Loucy (cell line): ENCODE results near the gene KRT3.

ENCODE experiments used
- H2AFZ ChIP-seq: fragments of 200-600 bp; sonication (generic); 2 replicates; pipeline ENCODE4 v1.6.0; 2016; ENCODE audit warnings: antibody characterized with exemption, mild to moderate bottlenecking, low read length, moderate library complexity
- H3F3A ChIP-seq: fragments of 200-600 bp; 2 replicates; pipeline ENCODE4 v1.6.0; 2016; ENCODE audit warnings: antibody characterized with exemption, low read depth, mild to moderate bottlenecking
- H3K27me3 ChIP-seq: fragments of 200-600 bp; sonication (generic); 2 replicates; pipeline ENCODE4 v1.6.1; 2014; ENCODE audit warnings: low read length, mild to moderate bottlenecking; ENCODE audit not compliant: insufficient read depth, poor library complexity, severe bottlenecking
- H3K36me3 ChIP-seq: fragments of 200-600 bp; sonication (generic); 2 replicates; pipeline ENCODE4 v1.6.1; 2016; ENCODE audit warnings: low read length; ENCODE audit not compliant: insufficient read depth
- H3K4me1 ChIP-seq: fragments of 200-600 bp; sonication (generic); 2 replicates; pipeline ENCODE4 v1.5.1; 2014; ENCODE audit warnings: low read length, mild to moderate bottlenecking; ENCODE audit not compliant: insufficient read depth, poor library complexity, severe bottlenecking
- H3K4me2 ChIP-seq: fragments of 200-600 bp; sonication (generic); 2 replicates; pipeline ENCODE4 v1.6.0; 2014; ENCODE audit warnings: antibody characterized with exemption, low read length, low read depth, mild to moderate bottlenecking; ENCODE audit not compliant: poor library complexity, severe bottlenecking
- H3K4me3 ChIP-seq: fragments of 200-600 bp; sonication (generic); 2 replicates; pipeline ENCODE4 v1.5.1; 2014; ENCODE audit warnings: low read length, mild to moderate bottlenecking, mixed read lengths; ENCODE audit not compliant: poor library complexity, severe bottlenecking
- H3K79me2 ChIP-seq: fragments of 200-600 bp; sonication (generic); 2 replicates; pipeline ENCODE4 v1.6.1; 2014; ENCODE audit warnings: low read length; ENCODE audit not compliant: insufficient read depth
- H3K9ac ChIP-seq: fragments of 200-600 bp; sonication (generic); 2 replicates; pipeline ENCODE4 v1.6.0; 2014; ENCODE audit warnings: mild to moderate bottlenecking, low read depth, low read length, moderate library complexity; ENCODE audit not compliant: poor library complexity, severe bottlenecking
- H3K9me2 ChIP-seq: fragments of 200-600 bp; sonication (generic); replicated peaks from 2 replicates; pipeline ENCODE4 v1.6.1; 2016; ENCODE audit warnings: low read depth, low read length, mixed read lengths
- H3K9me3 ChIP-seq: fragments of 200-600 bp; sonication (generic); 2 replicates; pipeline ENCODE4 v1.6.1; 2014; ENCODE audit warnings: mild to moderate bottlenecking, antibody characterized with exemption, low read length, low read depth; ENCODE audit not compliant: insufficient read depth
- H4K20me1 ChIP-seq: fragments of 200-600 bp; sonication (generic); 2 replicates; pipeline ENCODE4 v1.6.0; 2014; ENCODE audit warnings: antibody characterized with exemption, low read length, mild to moderate bottlenecking; ENCODE audit not compliant: insufficient read depth, poor library complexity, severe bottlenecking
- EZH2phosphoT487 ChIP-seq: fragments of 200-600 bp; IDR thresholded peaks from 2 replicates; pipeline ENCODE4 v1.6.1; 2018; ENCODE audit warnings: antibody characterized with exemption, mild to moderate bottlenecking, moderate library complexity, borderline replicate concordance
- TF ChIP-seq, protein P1 (sequence below): fragments of 200-600 bp; sonication (generic); conservative IDR thresholded peaks from 2 replicates; pipeline ENCODE4 v1.5.1; 2014; ENCODE audit warnings: mild to moderate bottlenecking, antibody characterized with exemption, low read length

The KRT3 gene

DNA sequence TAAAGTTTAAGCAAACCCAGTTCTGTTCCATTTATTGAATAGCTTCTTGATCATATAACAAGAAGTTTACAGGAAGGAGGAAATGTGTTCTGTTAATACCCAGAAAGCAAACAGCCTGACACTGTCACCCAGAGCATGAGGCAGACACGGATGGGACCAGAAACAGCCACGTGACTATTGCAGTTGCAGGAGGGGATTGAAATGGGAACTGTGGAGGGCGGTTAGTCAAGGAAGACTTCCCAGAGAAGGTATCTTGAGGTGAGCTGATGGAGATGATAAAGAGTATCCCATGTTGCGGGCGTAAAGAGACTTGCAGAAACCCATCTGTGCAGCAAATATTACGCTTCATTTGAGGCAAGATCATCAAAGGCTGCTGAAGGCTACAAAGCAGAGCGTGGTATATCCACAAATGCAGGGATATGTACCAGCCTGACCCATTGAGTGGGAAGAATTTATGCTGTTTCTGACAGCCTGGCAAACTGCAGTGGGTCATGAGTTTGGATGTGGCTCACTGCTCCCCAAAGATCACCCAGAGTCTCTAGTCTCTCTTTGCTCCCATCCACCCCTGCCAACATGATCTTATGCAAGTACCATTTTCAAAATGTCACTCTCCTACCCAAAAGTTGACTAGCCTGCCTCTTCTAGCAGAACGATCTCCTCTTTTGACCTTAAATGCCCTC lies 39.5 kb downstream of the KRT3 start:
- Histone ChIP-seq H4K20me1 (no peaks in the 10 kb centered on the region), H3K9ac (no peak overlapping the region)
- TF ChIP-seq, protein P1, sequence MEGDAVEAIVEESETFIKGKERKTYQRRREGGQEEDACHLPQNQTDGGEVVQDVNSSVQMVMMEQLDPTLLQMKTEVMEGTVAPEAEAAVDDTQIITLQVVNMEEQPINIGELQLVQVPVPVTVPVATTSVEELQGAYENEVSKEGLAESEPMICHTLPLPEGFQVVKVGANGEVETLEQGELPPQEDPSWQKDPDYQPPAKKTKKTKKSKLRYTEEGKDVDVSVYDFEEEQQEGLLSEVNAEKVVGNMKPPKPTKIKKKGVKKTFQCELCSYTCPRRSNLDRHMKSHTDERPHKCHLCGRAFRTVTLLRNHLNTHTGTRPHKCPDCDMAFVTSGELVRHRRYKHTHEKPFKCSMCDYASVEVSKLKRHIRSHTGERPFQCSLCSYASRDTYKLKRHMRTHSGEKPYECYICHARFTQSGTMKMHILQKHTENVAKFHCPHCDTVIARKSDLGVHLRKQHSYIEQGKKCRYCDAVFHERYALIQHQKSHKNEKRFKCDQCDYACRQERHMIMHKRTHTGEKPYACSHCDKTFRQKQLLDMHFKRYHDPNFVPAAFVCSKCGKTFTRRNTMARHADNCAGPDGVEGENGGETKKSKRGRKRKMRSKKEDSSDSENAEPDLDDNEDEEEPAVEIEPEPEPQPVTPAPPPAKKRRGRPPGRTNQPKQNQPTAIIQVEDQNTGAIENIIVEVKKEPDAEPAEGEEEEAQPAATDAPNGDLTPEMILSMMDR: no peak
- TF ChIP-seq EZH2phosphoT487: no peak

DNA sequence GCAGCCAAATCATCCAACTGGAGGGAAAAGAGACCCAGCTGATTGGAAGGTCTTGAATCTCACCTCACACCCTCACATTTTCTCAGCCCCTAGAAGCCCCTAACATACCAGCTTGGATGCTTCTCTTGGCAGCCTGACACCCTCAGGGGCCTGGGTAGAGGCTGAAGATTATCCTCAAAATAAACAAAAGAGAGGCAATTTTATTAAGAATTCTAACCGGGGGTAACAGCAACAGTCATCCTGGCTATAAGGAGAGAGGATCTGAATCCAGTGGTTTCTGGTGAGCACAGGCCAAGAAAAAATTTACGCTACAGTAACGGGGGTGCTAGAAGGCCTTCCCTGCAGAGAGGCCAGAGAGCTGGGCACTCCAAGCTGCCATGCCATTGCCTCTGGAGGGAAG lies 40.4 kb downstream of the KRT3 start:
- Histone ChIP-seq H3K27me3 (no peaks in the 10 kb centered on the region), H3K9me2 (no peaks in the 10 kb centered on the region), H3K79me2 (no peaks in the 10 kb centered on the region), H3K4me2 (no peak overlapping the region), H3K9ac (no peak overlapping the region), H3K4me3 (no peak overlapping the region), H3K36me3 (no peaks in the 10 kb centered on the region), H4K20me1 (no peaks in the 10 kb centered on the region), H3F3A (no peaks in the 10 kb centered on the region), H3K9me3 (peaks cover 5% of the 10 kb centered on the region; the same call in 1 of the 2 replicates), H2AFZ (no peak overlapping the region), H3K4me1 (no peaks in the 10 kb centered on the region)
- TF ChIP-seq, protein P1: no peak
- TF ChIP-seq EZH2phosphoT487: no peak

More for the DNA sequence above, 39.5 kb downstream of the KRT3 start:
- Histone ChIP-seq H3K4me2 (no peak overlapping the region), H2AFZ (no peak overlapping the region), H3K9me2 (no peaks in the 10 kb centered on the region), H3K4me3 (no peak overlapping the region), H3K9me3 (peaks cover 5% of the 10 kb centered on the region; the same call in 1 of the 2 replicates), H3K4me1 (no peaks in the 10 kb centered on the region), H3K79me2 (no peaks in the 10 kb centered on the region), H3K36me3 (no peaks in the 10 kb centered on the region), H3F3A (no peaks in the 10 kb centered on the region), H3K27me3 (no peaks in the 10 kb centered on the region)

GRCh38 chr12:52754135-52754534 lies 41.8 kb downstream of the KRT3 start:
- H3K27me3 ChIP-seq: no peaks in the 10 kb centered on the region
- H3K4me3 ChIP-seq: no peak overlapping the region
- no peak overlapping the region for H3K9ac ChIP-seq
- no peaks in the 10 kb centered on the region for H3K9me2 ChIP-seq
- H3F3A ChIP-seq: no peaks in the 10 kb centered on the region
- H3K4me1 ChIP-seq: no peaks in the 10 kb centered on the region
- no peaks in the 10 kb centered on the region for H3K36me3 ChIP-seq
- no peak for TF ChIP-seq EZH2phosphoT487
- TF ChIP-seq, protein P1: no peak
- no peak overlapping the region for H2AFZ ChIP-seq
- no peaks in the 10 kb centered on the region for H3K79me2 ChIP-seq
- H4K20me1 ChIP-seq: no peaks in the 10 kb centered on the region
- H3K4me2 ChIP-seq: no peak overlapping the region
- no peaks in the 10 kb centered on the region for H3K9me3 ChIP-seq
